ENCODE results near the gene PLA2R1. TPM values are rescaled to one million over a fixed set of nuclear protein-coding genes. Genes with fewer than 3 reads are reported as not detected.

The PLA2R1 gene
- total and polyA plus RNA-seq, 7 donors: 0.17 to 0.97 (median 0.26) TPM

DNA sequence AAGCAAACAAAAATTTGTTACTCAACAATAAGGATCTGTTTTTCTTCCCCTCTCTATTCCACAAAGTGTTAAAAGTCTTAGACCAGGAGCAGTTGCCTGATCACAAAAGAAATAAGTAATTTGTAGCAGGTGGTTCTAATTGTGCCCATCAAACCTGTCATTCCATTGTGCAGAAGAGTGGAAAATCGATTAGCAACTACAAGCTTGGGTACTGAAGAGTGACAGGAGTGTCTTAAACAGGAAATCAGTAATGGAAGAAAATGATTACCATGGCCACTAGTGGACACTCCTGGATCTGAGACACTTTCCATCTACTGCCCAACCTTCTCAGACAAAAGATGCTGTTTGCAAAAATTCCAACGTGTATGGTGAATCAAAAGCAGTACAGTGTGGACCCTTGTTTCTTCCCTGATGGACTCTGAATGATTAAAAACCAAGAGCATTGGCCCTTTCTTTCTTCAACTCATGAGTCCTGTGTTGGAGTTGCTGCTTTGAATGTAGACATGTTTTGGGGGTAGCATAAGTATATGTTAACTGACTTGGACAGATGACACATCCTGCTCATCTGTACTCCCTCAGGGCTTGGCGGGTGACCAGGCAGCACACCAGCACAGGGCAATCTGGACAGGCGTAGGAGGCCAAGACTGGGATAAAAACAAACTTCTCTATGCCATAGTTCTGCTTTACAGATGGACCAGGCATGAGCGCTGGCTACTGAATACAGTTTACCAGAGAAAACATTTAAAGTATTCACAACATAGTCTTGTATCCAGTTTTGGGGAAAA lies 51.9 kb downstream of the PLA2R1 start:
- no peak overlapping the region for H3K27ac ChIP-seq
- H3K9me3 ChIP-seq: no peaks in the 10 kb centered on the region
- H3K36me3 ChIP-seq (ENCODE audit: insufficient read depth in 1 of 2, low read depth in 1 of 2): peaks cover 0 to 3% of the 10 kb centered on the region in 2 donors
- intact Hi-C loops (cut with DNase I): no loop called here
- ATAC-seq (no peak), DNase-seq (no peak)
- 45 to 58% (median 57%) methylated on average over 5 of the region's 5 CpGs for WGBS, 3 donors
- TF ChIP-seq, protein P1, sequence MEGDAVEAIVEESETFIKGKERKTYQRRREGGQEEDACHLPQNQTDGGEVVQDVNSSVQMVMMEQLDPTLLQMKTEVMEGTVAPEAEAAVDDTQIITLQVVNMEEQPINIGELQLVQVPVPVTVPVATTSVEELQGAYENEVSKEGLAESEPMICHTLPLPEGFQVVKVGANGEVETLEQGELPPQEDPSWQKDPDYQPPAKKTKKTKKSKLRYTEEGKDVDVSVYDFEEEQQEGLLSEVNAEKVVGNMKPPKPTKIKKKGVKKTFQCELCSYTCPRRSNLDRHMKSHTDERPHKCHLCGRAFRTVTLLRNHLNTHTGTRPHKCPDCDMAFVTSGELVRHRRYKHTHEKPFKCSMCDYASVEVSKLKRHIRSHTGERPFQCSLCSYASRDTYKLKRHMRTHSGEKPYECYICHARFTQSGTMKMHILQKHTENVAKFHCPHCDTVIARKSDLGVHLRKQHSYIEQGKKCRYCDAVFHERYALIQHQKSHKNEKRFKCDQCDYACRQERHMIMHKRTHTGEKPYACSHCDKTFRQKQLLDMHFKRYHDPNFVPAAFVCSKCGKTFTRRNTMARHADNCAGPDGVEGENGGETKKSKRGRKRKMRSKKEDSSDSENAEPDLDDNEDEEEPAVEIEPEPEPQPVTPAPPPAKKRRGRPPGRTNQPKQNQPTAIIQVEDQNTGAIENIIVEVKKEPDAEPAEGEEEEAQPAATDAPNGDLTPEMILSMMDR (IDR thresholded peaks at IDR 0.05): no peak
- no peak overlapping the region for H3K4me3 ChIP-seq
- H3K4me1 ChIP-seq: peaks cover 16% of the 10 kb centered on the region
- no peaks in the 10 kb centered on the region for H3K27me3 ChIP-seq (ENCODE audit: insufficient read depth in 3 of 3, low read length in 2 of 3)

DNA sequence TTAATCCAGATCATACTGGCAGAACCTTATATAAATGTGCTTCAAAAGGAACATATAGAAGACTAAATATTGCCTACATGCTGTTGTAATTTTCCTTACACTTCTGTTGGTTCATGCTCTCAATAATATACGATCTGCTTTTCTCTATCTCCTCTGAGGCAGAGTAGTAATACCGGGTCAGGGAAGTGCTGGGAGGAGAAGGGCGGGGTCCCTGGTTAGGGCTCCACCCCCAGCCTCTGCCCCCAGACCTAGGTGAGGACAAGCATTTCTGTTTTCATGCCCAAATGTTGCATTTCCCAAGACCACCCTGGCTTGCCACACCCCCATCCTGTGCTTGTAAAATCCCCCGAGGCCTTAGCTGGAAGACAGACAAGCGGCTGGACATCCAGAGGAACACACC lies 55.3 kb downstream of the PLA2R1 start:
- Histone ChIP-seq H3K27me3 (ENCODE audit: insufficient read depth in 3 of 3, low read length in 2 of 3) (no peaks in the 10 kb centered on the region), H3K36me3 (ENCODE audit: insufficient read depth in 1 of 2, low read depth in 1 of 2) (peaks cover 0 to under 1% of the 10 kb centered on the region in 2 donors), H3K27ac (peak overlapping the region; percentile 11), H3K4me1 (peaks cover 16% of the 10 kb centered on the region), H3K9me3 (no peaks in the 10 kb centered on the region), H3K4me3 (no peak overlapping the region)
- DNase-seq (no peak), ATAC-seq (no peak)
- TF ChIP-seq, protein P1 (IDR thresholded peaks at IDR 0.05): no peak
- intact Hi-C loops (cut with DNase I): no loop called here
- WGBS, 3 donors: 74 to 79% (median 79%) methylated on average over 5 of the region's 5 CpGs

DNA sequence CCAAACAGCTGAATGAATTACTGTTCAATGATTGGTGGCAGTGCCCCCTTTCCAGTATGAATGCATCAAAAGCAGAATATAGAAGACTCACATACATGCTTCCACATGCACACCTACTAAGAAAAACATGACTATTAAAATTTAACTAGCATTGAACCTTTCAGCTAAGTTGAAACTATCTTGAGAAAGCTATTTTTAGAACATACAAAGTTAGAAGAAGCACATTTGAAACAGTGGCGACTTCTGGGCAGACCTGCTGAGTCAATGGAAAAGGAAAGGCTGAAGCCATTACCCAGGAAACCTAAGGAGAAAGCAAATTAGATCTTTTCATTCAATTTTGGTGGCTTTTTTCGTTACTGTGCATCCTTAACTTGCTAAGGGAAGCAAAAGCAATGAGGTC lies 55.9 kb downstream of the PLA2R1 start:
- peaks cover 16% of the 10 kb centered on the region for H3K4me1 ChIP-seq
- H3K36me3 ChIP-seq (ENCODE audit: insufficient read depth in 1 of 2, low read depth in 1 of 2): no peaks in the 10 kb centered on the region
- WGBS, 3 donors: 30 to 52% (median 33%) methylated on average over 2 of the region's 2 CpGs
- intact Hi-C loops (cut with DNase I): no loop called here
- no peaks in the 10 kb centered on the region for H3K27me3 ChIP-seq (ENCODE audit: insufficient read depth in 3 of 3, low read length in 2 of 3)
- no peak overlapping the region for H3K4me3 ChIP-seq
- peak overlapping the region; percentile 11 for H3K27ac ChIP-seq
- TF ChIP-seq, protein P1 (IDR thresholded peaks at IDR 0.05): no peak
- ATAC-seq (peak in 3 of 4 donors; percentile 43 to 75 (median 74)), DNase-seq (no peak)
- H3K9me3 ChIP-seq: no peaks in the 10 kb centered on the region

DNA sequence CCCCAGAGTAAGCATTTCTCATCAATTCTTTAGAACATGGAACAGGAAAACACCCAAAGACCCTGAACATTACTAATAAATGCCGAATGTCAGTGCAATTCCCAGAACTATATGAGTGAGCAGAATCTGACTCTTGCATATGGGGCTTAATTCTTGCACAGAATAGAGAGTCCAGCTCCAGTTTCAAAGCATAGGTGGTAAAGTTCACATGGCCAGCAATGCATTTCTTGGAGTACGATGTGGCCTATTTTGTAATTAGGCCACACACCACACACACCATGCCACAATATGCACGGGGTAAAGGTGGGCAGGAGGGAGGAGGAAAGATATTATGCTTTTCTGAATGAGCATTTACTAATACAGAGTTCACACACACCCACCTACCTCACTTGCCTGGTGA lies 56.5 kb downstream of the PLA2R1 start:
- Histone ChIP-seq H3K27ac (peak overlapping the region; percentile 11), H3K9me3 (no peaks in the 10 kb centered on the region), H3K27me3 (ENCODE audit: insufficient read depth in 3 of 3, low read length in 2 of 3) (no peaks in the 10 kb centered on the region), H3K36me3 (ENCODE audit: insufficient read depth in 1 of 2, low read depth in 1 of 2) (no peaks in the 10 kb centered on the region), H3K4me3 (no peak overlapping the region), H3K4me1 (peaks cover 16% of the 10 kb centered on the region)
- peak in 3 of 4 donors; percentile 19 to 64 (median 40) for ATAC-seq
- no peak for DNase-seq
- TF ChIP-seq, protein P1 (IDR thresholded peaks at IDR 0.05): no peak
- intact Hi-C loops (cut with DNase I): no loop called here
- 30 to 48% (median 33%) methylated on average over 3 of the region's 3 CpGs for WGBS, 3 donors
